Colonic mucosa (tissue), 4 donors: ENCODE data around the gene NPAS4. TPM values are rescaled to one million over a fixed set of nuclear protein-coding genes. Genes with fewer than 3 reads are reported as not detected.

Experiments
- DNase-seq: peaks from one replicate; pipeline ENCODE4 v3.0.0-alpha.2; 2020
- H3K27ac ChIP-seq: fragments of 200-600 bp; one replicate; pipeline ENCODE4 v1.8.0; 2021
- H3K27me3 ChIP-seq: fragments of 200-600 bp; one replicate; pipeline ENCODE4 v1.8.0; 2021
- H3K36me3 ChIP-seq: fragments of 200-600 bp; one replicate; pipeline ENCODE4 v1.8.0; 2021
- H3K4me1 ChIP-seq: fragments of 200-600 bp; one replicate; pipeline ENCODE4 v1.8.0; 2021; ENCODE audit warnings: mild to moderate bottlenecking
- H3K4me3 ChIP-seq: fragments of 200-600 bp; one replicate; pipeline ENCODE4 v1.8.0; 2021
- H3K9ac ChIP-seq, 2 donors: one replicate each; pipeline ENCODE4 v1.7.0; 2013; ENCODE audit warnings: control low read depth in 2 of 2, low read depth in 2 of 2, low read length in 2 of 2
- H3K9me3 ChIP-seq: fragments of 200-600 bp; one replicate; pipeline ENCODE4 v1.8.0; 2021
- CTCF ChIP-seq: fragments of 200-600 bp; IDR thresholded peaks from one replicate; pipeline ENCODE4 v1.8.0; 2022; ENCODE audit warnings: antibody characterized with exemption, mild to moderate bottlenecking
- intact Hi-C: fragments of 100-400 bp; cut with DNase I; formaldehyde crosslinking; loops from one replicate; pipeline ENCODE4 v1.14.1; 2022
- total RNA-seq, 2 donors: library from RNA; stranded (reverse); fragmentation: NEBNext Ultra II Directional in 1 of 2; extraction: Animal tissue kit (Norgen Biotek cat#: 25700) in 1 of 2; gene quantifications; one replicate each; pipeline ENCODE4 v1.2.1, GENCODE V29; 2021
- donor health status: healthy.
- donor health status: DM: no; HTN: no; CAD: no.
- donor health status: DM: no; HTN: no; CAD: no.

NPAS4 gene
- total RNA-seq, 2 donors from 2014 or later: 0.17 to 0.37 TPM

- no peaks in the 10 kb centered on the region for H3K27me3 ChIP-seq
- no peaks in the 10 kb centered on the region for H3K36me3 ChIP-seq
- peaks cover 12% of the 10 kb centered on the region for H3K4me1 ChIP-seq
- no peak overlapping the region for H3K9ac ChIP-seq
- no peak for TF ChIP-seq CTCF
- H3K27ac ChIP-seq: no peak overlapping the region
- H3K9me3 ChIP-seq: no peaks in the 10 kb centered on the region
- intact Hi-C loops: no loop called here
- H3K4me3 ChIP-seq: no peak overlapping the region
- DNase-seq: no peak
Measured at GRCh38 chr11:66468691-66469090, 47.9 kb downstream of the NPAS4 start.

- no peak for DNase-seq
- no peaks in the 10 kb centered on the region for H3K9me3 ChIP-seq
- H3K27ac ChIP-seq: no peak overlapping the region
- H3K4me1 ChIP-seq: peaks cover 12% of the 10 kb centered on the region
- H3K27me3 ChIP-seq: no peaks in the 10 kb centered on the region
- H3K36me3 ChIP-seq: no peaks in the 10 kb centered on the region
- H3K9ac ChIP-seq: no peak overlapping the region
- intact Hi-C loops: no loop called here
- H3K4me3 ChIP-seq: no peak overlapping the region
- TF ChIP-seq CTCF: no peak
Measured at GRCh38 chr11:66469441-66469840, 48.6 kb downstream of the NPAS4 start.

GRCh38 chr11:66470015-66470414 lies 49.2 kb downstream of the NPAS4 start:
- Histone ChIP-seq H3K4me1 (peaks cover 12% of the 10 kb centered on the region), H3K4me3 (no peak overlapping the region), H3K27me3 (no peaks in the 10 kb centered on the region), H3K9me3 (no peaks in the 10 kb centered on the region), H3K27ac (no peak overlapping the region), H3K36me3 (no peaks in the 10 kb centered on the region), H3K9ac (no peak overlapping the region)
- no peak for TF ChIP-seq CTCF
- no peak for DNase-seq
- intact Hi-C loops: no loop called here

- no peak overlapping the region for H3K9ac ChIP-seq
- no peak for DNase-seq
- H3K27ac ChIP-seq: no peak overlapping the region
- no peak for TF ChIP-seq CTCF
- H3K9me3 ChIP-seq: no peaks in the 10 kb centered on the region
- intact Hi-C loops: no loop called here
- no peaks in the 10 kb centered on the region for H3K27me3 ChIP-seq
- no peaks in the 10 kb centered on the region for H3K36me3 ChIP-seq
- H3K4me3 ChIP-seq: no peak overlapping the region
- peaks cover 8% of the 10 kb centered on the region for H3K4me1 ChIP-seq
Measured at GRCh38 chr11:66471142-66471541, 50.3 kb downstream of the NPAS4 start.

- Histone ChIP-seq H3K4me3 (no peak overlapping the region), H3K4me1 (peaks cover 7% of the 10 kb centered on the region), H3K27me3 (no peaks in the 10 kb centered on the region), H3K27ac (no peak overlapping the region), H3K9me3 (no peaks in the 10 kb centered on the region), H3K36me3 (no peaks in the 10 kb centered on the region), H3K9ac (no peak overlapping the region)
- TF ChIP-seq CTCF: no peak
- no peak for DNase-seq
- intact Hi-C loops: no loop called here
Measured at GRCh38 chr11:66472054-66472453, 51.2 kb downstream of the NPAS4 start.

GRCh38 chr11:66473167-66473566 lies 52.3 kb downstream of the NPAS4 start:
- Histone ChIP-seq H3K9me3 (no peaks in the 10 kb centered on the region), H3K27me3 (no peaks in the 10 kb centered on the region), H3K4me3 (no peak overlapping the region), H3K36me3 (no peaks in the 10 kb centered on the region), H3K27ac (no peak overlapping the region), H3K4me1 (no peaks in the 10 kb centered on the region), H3K9ac (no peak overlapping the region)
- TF ChIP-seq CTCF: no peak
- DNase-seq: no peak
- intact Hi-C loops: no loop called here
